ENCODE data around the gene RPIA. TPM values are rescaled to one million over a fixed set of nuclear protein-coding genes. Genes with fewer than 3 reads are reported as not detected.
"Not testable (repeated sequence)": the region's sequence is repeated elsewhere in the genome, so short reads cannot be mapped to it uniquely, and the experiment has no call there.

Gene RPIA
- total RNA-seq, 1 experiment from 2014 or later = 9.5 TPM

- no peak for DNase-seq
- H3K4me3 ChIP-seq = no peak overlapping the region
- H3K27me3 ChIP-seq = no peaks in the 10 kb centered on the region
- no peaks in the 10 kb centered on the region for H3K9me3 ChIP-seq
- H3K36me3 ChIP-seq = peaks cover 3% of the 10 kb centered on the region
Observed at GRCh38 chr2:88751768-88752167, 60.3 kb downstream of the RPIA start.

GRCh38 chr2:88753833-88754584, 62.5 kb downstream of the RPIA start:
- no peak overlapping the region for H3K4me3 ChIP-seq
- no peaks in the 10 kb centered on the region for H3K27me3 ChIP-seq
- DNase-seq = no peak
- H3K36me3 ChIP-seq = peaks cover 3% of the 10 kb centered on the region
- peaks cover 4% of the 10 kb centered on the region for H3K9me3 ChIP-seq

- Histone ChIP-seq H3K9me3 (peaks cover 4% of the 10 kb centered on the region), H3K27me3 (no peaks in the 10 kb centered on the region), H3K36me3 (peaks cover 3% of the 10 kb centered on the region; the same call in 1 of the 2 replicates), H3K4me3 (no peak overlapping the region)
- DNase-seq = no peak
Observed at GRCh38 chr2:88754585-88755320, 63.3 kb downstream of the RPIA start.

GRCh38 chr2:88755836-88756235, 64.4 kb downstream of the RPIA start:
- no peak for DNase-seq
- Histone ChIP-seq H3K27me3 (no peaks in the 10 kb centered on the region), H3K9me3 (peaks cover 4% of the 10 kb centered on the region), H3K4me3 (no peak overlapping the region), H3K36me3 (peaks cover 3% of the 10 kb centered on the region; the same call in 1 of the 2 replicates)

GRCh38 chr2:88757025-88757424, 65.6 kb downstream of the RPIA start:
- H3K9me3 ChIP-seq = peaks cover 4% of the 10 kb centered on the region
- no peaks in the 10 kb centered on the region for H3K27me3 ChIP-seq
- H3K4me3 ChIP-seq = no peak overlapping the region
- peaks cover 3% of the 10 kb centered on the region; the same call in 1 of the 2 replicates for H3K36me3 ChIP-seq
- no peak for DNase-seq

GRCh38 chr2:88758702-88759101, 67.2 kb downstream of the RPIA start:
- H3K9me3 ChIP-seq, H3K4me3 ChIP-seq, DNase-seq, H3K27me3 ChIP-seq, H3K36me3 ChIP-seq: not testable (repeated sequence)

- Histone ChIP-seq H3K27me3 (no peaks in the 10 kb centered on the region), H3K4me3 (no peak overlapping the region), H3K9me3 (peaks cover 4% of the 10 kb centered on the region), H3K36me3 (no peaks in the 10 kb centered on the region)
- no peak for DNase-seq
Observed at GRCh38 chr2:88760819-88761598, 69.5 kb downstream of the RPIA start.

GRCh38 chr2:88764141-88764849, 72.8 kb downstream of the RPIA start:
- Histone ChIP-seq H3K9me3 (no peaks in the 10 kb centered on the region), H3K27me3 (no peaks in the 10 kb centered on the region), H3K36me3 (no peaks in the 10 kb centered on the region), H3K4me3 (no peak overlapping the region)
- DNase-seq = no peak

- DNase-seq = no peak
- no peak overlapping the region for H3K4me3 ChIP-seq
Observed at GRCh38 chr2:88764850-88765153, 73.3 kb downstream of the RPIA start.

GRCh38 chr2:88765154-88765888, 73.8 kb downstream of the RPIA start:
- H3K4me3 ChIP-seq = peak overlapping the region; percentile 18
- DNase-seq = peak; percentile 43
- no peaks in the 10 kb centered on the region for H3K27me3 ChIP-seq
- no peaks in the 10 kb centered on the region for H3K9me3 ChIP-seq
- H3K36me3 ChIP-seq = no peaks in the 10 kb centered on the region

More at GRCh38 chr2:88764850-88765153, 73.3 kb downstream of the RPIA start:
- H3K9me3 ChIP-seq = no peaks in the 10 kb centered on the region
- no peaks in the 10 kb centered on the region for H3K27me3 ChIP-seq
- no peaks in the 10 kb centered on the region for H3K36me3 ChIP-seq

- peak overlapping the region; percentile 18 for H3K4me3 ChIP-seq
- H3K9me3 ChIP-seq, H3K36me3 ChIP-seq, DNase-seq, H3K27me3 ChIP-seq: not testable (repeated sequence)
Observed at GRCh38 chr2:88765889-88766481, 74.5 kb downstream of the RPIA start.

- H3K27me3 ChIP-seq = no peaks in the 10 kb centered on the region
- DNase-seq = no peak
- H3K36me3 ChIP-seq = no peaks in the 10 kb centered on the region
- H3K9me3 ChIP-seq = no peaks in the 10 kb centered on the region
- no peak overlapping the region for H3K4me3 ChIP-seq
Observed at GRCh38 chr2:88770016-88770415, 78.5 kb downstream of the RPIA start.

- not testable (repeated sequence) for DNase-seq, H3K27me3 ChIP-seq, H3K4me3 ChIP-seq, H3K9me3 ChIP-seq, H3K36me3 ChIP-seq
Observed at GRCh38 chr2:88773233-88774028, 82.0 kb downstream of the RPIA start.

- not testable (repeated sequence) for H3K27me3 ChIP-seq, DNase-seq, H3K36me3 ChIP-seq, H3K4me3 ChIP-seq, H3K9me3 ChIP-seq
Observed at GRCh38 chr2:88789213-88789612, 97.7 kb downstream of the RPIA start.

- H3K36me3 ChIP-seq, DNase-seq, H3K4me3 ChIP-seq, H3K9me3 ChIP-seq, H3K27me3 ChIP-seq: not testable (repeated sequence)
Observed at GRCh38 chr2:88795932-88796331, 104.5 kb downstream of the RPIA start.

Measured in MG63 (cell line).